Adrenal gland (tissue), 5 donors: Measurements from ENCODE around the gene ZNF630.
"Not testable (repeated sequence)": the region's sequence is repeated elsewhere in the genome, so short reads cannot be mapped to it uniquely, and the experiment has no call there.

Experiments used
- CTCF ChIP-seq, 6 experiments: fragments of 450-650 bp in 4 of 6; fragments of 200-600 bp in 2 of 6; sonication (generic) in 1 of 6; IDR thresholded peaks; 1 replicate in 5 of 6; 2 replicates in 1 of 6; pipeline versions ENCODE4 v1.5.1 to v1.8.0; 2016 to 2021; ENCODE audit warnings: antibody characterized with exemption in 6 of 6, mild to moderate bottlenecking in 2 of 6, moderate library complexity in 1 of 6
- POLR2A ChIP-seq, 2 donors: fragments of 450-650 bp; IDR thresholded peaks; one replicate each; pipeline ENCODE4 v1.6.1; 2017; ENCODE audit warnings: antibody characterized with exemption in 2 of 2, mild to moderate bottlenecking in 2 of 2, moderate library complexity in 1 of 2
- donor health status: DM: no; HTN: no; CAD: no.

- not testable (repeated sequence) for TF ChIP-seq POLR2A, CTCF (IDR thresholded peaks at IDR 0.05)
Observed at GRCh38 chrX:48092558-48092957, 21.1 kb upstream of the ZNF630 start.
